RWPE2 (cell line): ENCODE results near the gene ATG3.
A peak's percentile ranks its signal among the peaks of the same experiment; 100 is the strongest.
"Not testable (repeated sequence)": the region's sequence is repeated elsewhere in the genome, so short reads cannot be mapped to it uniquely, and the experiment has no call there.

Experiments used
- ATAC-seq: fragments of 200-7000 bp; cut with Tn5 transposase; 3 replicates; pipeline ENCODE4 v1.9.1; 2021; ENCODE audit warnings: low read depth
- DNase-seq: peaks from one replicate; pipeline ENCODE4 v3.0.0-alpha.2; 2020; ENCODE audit warnings: low spot score
- H3K27ac ChIP-seq: fragments of 450-650 bp; 2 replicates; pipeline ENCODE4 v1.5.1; 2017; ENCODE audit warnings: mild to moderate bottlenecking; ENCODE audit not compliant: poor library complexity, severe bottlenecking
- H3K27me3 ChIP-seq: fragments of 250-450 bp; sonication (Bioruptor Pico); 2 replicates; pipeline ENCODE4 v1.5.1; 2021; ENCODE audit warnings: mild to moderate bottlenecking, moderate library complexity; ENCODE audit not compliant: insufficient read depth, poor library complexity, severe bottlenecking
- H3K36me3 ChIP-seq: fragments of 250-450 bp; sonication (Bioruptor Pico); 2 replicates; pipeline ENCODE4 v1.5.1; 2020; ENCODE audit warnings: low read depth, mild to moderate bottlenecking, moderate library complexity
- H3K4me1 ChIP-seq: fragments of 250-450 bp; sonication (Bioruptor Pico); 2 replicates; pipeline ENCODE4 v1.5.1; 2021; ENCODE audit warnings: mild to moderate bottlenecking, moderate library complexity; ENCODE audit not compliant: insufficient read depth, poor library complexity, severe bottlenecking
- H3K4me3 ChIP-seq: fragments of 250-450 bp; sonication (Bioruptor Pico); 2 replicates; pipeline ENCODE4 v1.5.1; 2021; ENCODE audit warnings: mild to moderate bottlenecking, moderate library complexity; ENCODE audit not compliant: severe bottlenecking
- H3K9me3 ChIP-seq: fragments of 250-450 bp; sonication (Bioruptor Pico); 2 replicates; pipeline ENCODE4 v1.5.1; 2021; ENCODE audit warnings: mild to moderate bottlenecking, moderate library complexity; ENCODE audit not compliant: severe bottlenecking
- CTCF ChIP-seq: fragments of 450-650 bp; IDR thresholded peaks from one replicate; pipeline ENCODE4 v1.5.1; 2017; ENCODE audit warnings: mild to moderate bottlenecking, moderate library complexity; ENCODE audit not compliant: poor library complexity, severe bottlenecking

Gene ATG3

DNA sequence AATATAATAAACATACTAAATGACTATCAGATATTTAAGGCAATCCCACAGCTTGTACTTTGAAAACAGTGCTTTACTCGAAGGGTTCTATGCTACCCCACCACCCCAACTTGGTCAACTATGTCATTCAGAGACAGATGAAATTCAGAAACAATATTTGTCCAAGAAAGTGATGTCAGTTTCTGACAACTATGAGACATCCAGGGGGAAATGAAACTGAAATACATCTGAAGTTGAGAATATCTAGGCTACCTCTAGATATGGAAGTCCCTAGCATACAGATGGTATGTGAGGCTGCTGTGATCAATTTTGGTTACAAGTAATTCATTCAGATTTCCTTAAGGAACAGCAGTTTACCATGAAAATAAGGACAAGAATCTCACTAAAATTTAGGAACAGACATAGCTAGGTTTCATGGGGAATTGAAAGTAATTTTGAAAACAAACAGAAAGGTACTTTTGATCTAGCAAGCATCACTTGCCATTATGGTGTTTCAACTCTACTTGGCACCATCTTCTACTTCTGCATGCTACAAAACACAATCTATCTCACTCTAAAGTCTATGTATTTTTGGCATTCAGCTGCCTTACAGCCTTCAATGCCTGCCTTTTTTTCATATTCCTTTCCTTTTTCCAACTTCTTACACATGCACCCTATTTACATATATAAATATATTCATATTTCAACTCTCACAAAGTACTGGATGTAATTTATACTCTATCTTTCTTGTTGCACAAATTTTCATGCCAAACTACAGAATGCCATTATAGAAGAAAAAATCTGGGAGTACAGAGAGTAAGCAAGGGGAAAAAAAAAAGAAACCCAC lies 21.7 kb downstream of the ATG3 start:
- Histone ChIP-seq H3K36me3 (peaks cover 69% of the 10 kb centered on the region), H3K9me3 (no peaks in the 10 kb centered on the region), H3K4me1 (no peaks in the 10 kb centered on the region), H3K27ac (no peak overlapping the region), H3K4me3 (no peak overlapping the region), H3K27me3 (no peaks in the 10 kb centered on the region)
- DNase-seq (no peak), ATAC-seq (no peak)
- no peak for TF ChIP-seq CTCF

- peaks cover 62% of the 10 kb centered on the region for H3K36me3 ChIP-seq
- no peaks in the 10 kb centered on the region for H3K9me3 ChIP-seq
- no peak for ATAC-seq
- H3K4me1 ChIP-seq, result no peaks in the 10 kb centered on the region
- H3K4me3 ChIP-seq, result no peak overlapping the region
- TF ChIP-seq CTCF, result peak; percentile 79
- no peak overlapping the region for H3K27ac ChIP-seq
- DNase-seq, result no peak
- no peaks in the 10 kb centered on the region for H3K27me3 ChIP-seq
Measured at GRCh38 chr3:112531358-112531781, 30.4 kb downstream of the ATG3 start.

DNA sequence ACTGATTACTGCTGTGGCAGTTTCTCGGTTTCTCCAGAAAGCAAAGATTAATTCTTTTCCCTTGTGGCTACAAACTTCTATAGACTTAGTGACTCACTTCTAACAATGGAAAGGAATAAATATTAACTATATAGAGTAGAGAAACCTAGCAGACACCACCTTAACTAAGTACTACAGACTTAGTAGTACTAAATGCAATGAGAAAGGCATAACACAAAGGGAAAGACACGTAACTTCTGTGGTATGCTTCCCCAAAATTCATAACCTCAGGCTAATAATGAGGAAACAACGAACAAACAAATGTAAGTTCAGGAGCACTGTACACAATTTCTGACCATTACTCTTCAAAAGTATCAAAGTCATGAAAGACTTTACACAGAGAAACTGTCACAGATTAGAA lies 31.2 kb downstream of the ATG3 start:
- ATAC-seq, result no peak
- Histone ChIP-seq H3K27ac (no peak overlapping the region), H3K4me1 (no peaks in the 10 kb centered on the region), H3K27me3 (no peaks in the 10 kb centered on the region), H3K4me3 (no peak overlapping the region), H3K9me3 (no peaks in the 10 kb centered on the region), H3K36me3 (peaks cover 54% of the 10 kb centered on the region)
- DNase-seq, result no peak
- TF ChIP-seq CTCF, result no peak

DNA sequence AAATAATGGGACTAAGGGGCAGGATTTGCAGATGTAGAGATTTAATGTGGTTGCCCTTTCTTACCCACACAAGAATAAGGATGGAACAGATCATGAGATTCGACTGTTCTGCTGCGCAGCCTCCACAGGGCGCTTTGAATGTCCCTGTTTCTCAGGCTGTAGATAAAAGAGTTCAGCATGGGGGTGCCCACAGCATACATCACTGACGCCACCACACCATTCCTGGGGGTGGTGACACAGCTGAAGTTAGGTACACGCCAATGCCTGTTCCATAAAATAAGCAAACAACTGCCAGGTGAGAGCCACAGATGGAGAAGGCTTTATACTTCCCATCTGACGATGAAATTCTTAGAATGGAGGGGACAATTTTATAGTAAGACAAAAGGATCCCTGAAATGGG lies 37.6 kb downstream of the ATG3 start:
- not testable (repeated sequence) for H3K9me3 ChIP-seq, H3K36me3 ChIP-seq, H3K4me1 ChIP-seq, ATAC-seq, H3K27me3 ChIP-seq, DNase-seq, H3K4me3 ChIP-seq, H3K27ac ChIP-seq

DNA sequence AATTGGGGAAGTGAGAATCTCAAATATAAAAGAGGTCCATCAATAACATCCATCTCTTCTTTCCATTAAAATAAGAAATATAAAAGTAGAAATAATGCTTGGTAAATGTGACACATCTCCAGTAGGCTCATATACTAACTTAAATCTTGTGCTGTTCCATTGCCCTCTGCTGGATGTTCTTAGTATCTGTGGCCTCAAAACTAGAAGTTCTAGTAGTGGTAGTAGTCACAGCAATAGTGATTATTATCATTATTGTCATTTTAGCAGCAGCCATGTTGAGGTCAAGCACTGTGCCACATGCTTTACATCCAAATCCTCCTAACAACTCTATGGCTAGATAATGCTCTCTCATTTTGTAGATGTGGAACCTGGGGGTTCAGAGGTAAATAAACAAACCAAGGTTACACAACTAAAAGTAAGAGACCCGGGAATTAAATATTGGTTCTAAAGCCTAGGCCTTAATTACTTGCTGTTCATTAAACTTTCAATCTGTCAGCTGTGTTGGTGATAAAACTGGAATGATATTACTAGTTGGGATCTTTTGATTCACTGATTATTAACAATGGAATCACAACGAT lies 42.2 kb downstream of the ATG3 start:
- H3K27ac ChIP-seq, result no peak overlapping the region
- H3K9me3 ChIP-seq, result no peaks in the 10 kb centered on the region
- no peak overlapping the region for H3K4me3 ChIP-seq
- no peaks in the 10 kb centered on the region for H3K27me3 ChIP-seq
- no peak for DNase-seq
- no peaks in the 10 kb centered on the region for H3K4me1 ChIP-seq
- ATAC-seq, result peak; percentile 67
- TF ChIP-seq CTCF, result peak; percentile 86
- no peaks in the 10 kb centered on the region for H3K36me3 ChIP-seq

GRCh38 chr3:112518970-112519369 lies 42.8 kb downstream of the ATG3 start:
- not testable (repeated sequence) for H3K36me3 ChIP-seq, H3K27ac ChIP-seq, ATAC-seq, H3K4me1 ChIP-seq, H3K4me3 ChIP-seq, H3K9me3 ChIP-seq, DNase-seq, H3K27me3 ChIP-seq
